SK-N-SH treated with all-trans-retinoic acid at 6 μM for 48 hours (cell line): ENCODE data around the gene LRRC74B.
"Not testable (repeated sequence)": the region's sequence is repeated elsewhere in the genome, so short reads cannot be mapped to it uniquely, and the experiment has no call there.

Experiments
- CREB5 ChIP-seq: fragments of 250-450 bp; sonication (Bioruptor Pico); IDR thresholded peaks from 2 replicates; pipeline ENCODE4 v1.5.1; 2020; ENCODE audit warnings: low read depth, mild to moderate bottlenecking, moderate library complexity
- CSDC2 ChIP-seq: fragments of 250-450 bp; sonication (Bioruptor Pico); IDR thresholded peaks from 2 replicates; pipeline ENCODE4 v1.5.0; 2020; ENCODE audit warnings: mild to moderate bottlenecking, moderate library complexity
- TCF4 ChIP-seq: fragments of 250-450 bp; sonication (Bioruptor Pico); IDR thresholded peaks from 2 replicates; pipeline ENCODE4 v1.8.0; 2021; ENCODE audit warnings: mild to moderate bottlenecking, moderate library complexity, borderline replicate concordance

GRCh38 chr22:21064425-21064824 is 18.7 kb downstream of the LRRC74B start:
- TF ChIP-seq TCF4; CREB5 (CRISPR knock-in tag); CSDC2 (CRISPR knock-in tag): not testable (repeated sequence)
